ENCODE data around the gene RFTN1.

DNA sequence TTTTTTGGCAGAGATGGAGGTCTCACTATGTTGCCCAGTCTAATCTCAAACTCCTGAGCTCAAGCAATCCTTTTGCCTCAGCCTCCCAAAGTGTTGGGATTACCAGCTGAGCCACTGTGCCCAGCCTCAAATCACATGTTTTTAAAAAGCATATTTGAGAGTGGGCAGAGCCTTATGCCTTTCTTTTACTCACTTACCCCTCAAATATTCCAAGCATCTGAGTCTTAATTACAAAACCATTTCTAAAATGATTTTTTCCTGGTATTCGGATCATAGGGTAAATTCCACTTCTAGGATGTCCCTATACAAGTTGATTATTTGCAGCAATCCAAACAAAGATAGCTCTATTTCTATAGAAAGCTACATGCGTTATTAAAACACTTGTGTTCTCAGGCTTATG is 106.1 kb downstream of the RFTN1 start:
- no peak for TF ChIP-seq POLR2A (IDR thresholded peaks at IDR 0.05)
- TF ChIP-seq, protein P1, sequence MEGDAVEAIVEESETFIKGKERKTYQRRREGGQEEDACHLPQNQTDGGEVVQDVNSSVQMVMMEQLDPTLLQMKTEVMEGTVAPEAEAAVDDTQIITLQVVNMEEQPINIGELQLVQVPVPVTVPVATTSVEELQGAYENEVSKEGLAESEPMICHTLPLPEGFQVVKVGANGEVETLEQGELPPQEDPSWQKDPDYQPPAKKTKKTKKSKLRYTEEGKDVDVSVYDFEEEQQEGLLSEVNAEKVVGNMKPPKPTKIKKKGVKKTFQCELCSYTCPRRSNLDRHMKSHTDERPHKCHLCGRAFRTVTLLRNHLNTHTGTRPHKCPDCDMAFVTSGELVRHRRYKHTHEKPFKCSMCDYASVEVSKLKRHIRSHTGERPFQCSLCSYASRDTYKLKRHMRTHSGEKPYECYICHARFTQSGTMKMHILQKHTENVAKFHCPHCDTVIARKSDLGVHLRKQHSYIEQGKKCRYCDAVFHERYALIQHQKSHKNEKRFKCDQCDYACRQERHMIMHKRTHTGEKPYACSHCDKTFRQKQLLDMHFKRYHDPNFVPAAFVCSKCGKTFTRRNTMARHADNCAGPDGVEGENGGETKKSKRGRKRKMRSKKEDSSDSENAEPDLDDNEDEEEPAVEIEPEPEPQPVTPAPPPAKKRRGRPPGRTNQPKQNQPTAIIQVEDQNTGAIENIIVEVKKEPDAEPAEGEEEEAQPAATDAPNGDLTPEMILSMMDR (IDR thresholded peaks at IDR 0.05), result no peak

All from uterus (tissue), 2 donors.